Endodermal cell (in vitro differentiated cells): ENCODE data around the gene VAT1. TPM values are rescaled to one million over a fixed set of nuclear protein-coding genes. Genes with fewer than 3 reads are reported as not detected.

Experiments
- DNase-seq: peaks from one replicate; pipeline ENCODE4 v3.0.0-alpha.2; 2017
- H3K27ac ChIP-seq: 2 replicates; pipeline ENCODE4 v1.5.1; 2013; ENCODE audit warnings: mild to moderate bottlenecking, low read depth, low read length, moderate library complexity
- H3K27me3 ChIP-seq: 2 replicates; pipeline ENCODE4 v1.6.1; 2013; ENCODE audit warnings: mild to moderate bottlenecking, low read length, moderate library complexity; ENCODE audit not compliant: insufficient read depth, control insufficient read depth, poor library complexity, severe bottlenecking
- H3K36me3 ChIP-seq: 2 replicates; pipeline ENCODE4 v1.7.0; 2013; ENCODE audit warnings: mild to moderate bottlenecking, low read length, moderate library complexity; ENCODE audit not compliant: control insufficient read depth, insufficient read depth
- H3K4me1 ChIP-seq: one replicate; pipeline ENCODE4 v1.7.0; 2013; ENCODE audit warnings: low read length; ENCODE audit not compliant: control insufficient read depth, insufficient read depth
- H3K4me3 ChIP-seq: 2 replicates; pipeline ENCODE4 v1.5.1; 2013; ENCODE audit warnings: mild to moderate bottlenecking, low read length, moderate library complexity
- H3K9ac ChIP-seq: 2 replicates; pipeline ENCODE4 v1.6.1; 2013; ENCODE audit warnings: mild to moderate bottlenecking, low read length, moderate library complexity; ENCODE audit not compliant: poor library complexity, severe bottlenecking; ENCODE audit errors: extremely low read depth
- H3K9me3 ChIP-seq: 2 replicates; pipeline ENCODE4 v1.6.1; 2013; ENCODE audit warnings: mild to moderate bottlenecking, low read length, moderate library complexity; ENCODE audit not compliant: control insufficient read depth
- H3K27ac Mint-ChIP-seq: 2 replicates; pipeline ENCODE4 v1.8.0; 2020; ENCODE audit warnings: mixed read lengths
- H3K27me3 Mint-ChIP-seq: 2 replicates; pipeline ENCODE4 v1.8.0; 2021; ENCODE audit warnings: mild to moderate bottlenecking, mixed read lengths; ENCODE audit not compliant: insufficient read depth
- H3K36me3 Mint-ChIP-seq: 2 replicates; pipeline ENCODE4 v1.8.0; 2020; ENCODE audit warnings: low read depth, mixed read lengths
- H3K4me1 Mint-ChIP-seq: 2 replicates; pipeline ENCODE4 v1.8.0; 2020; ENCODE audit warnings: mixed read lengths
- H3K4me3 Mint-ChIP-seq: 2 replicates; pipeline ENCODE4 v1.8.0; 2020; ENCODE audit warnings: mild to moderate bottlenecking, moderate library complexity, mixed read lengths
- H3K9me3 Mint-ChIP-seq: 2 replicates; pipeline ENCODE4 v1.8.0; 2020; ENCODE audit warnings: mild to moderate bottlenecking, mixed read lengths
- CTCF ChIP-seq: fragments of 200-600 bp; sonication (generic); conservative IDR thresholded peaks from 2 replicates; pipeline ENCODE4 v1.5.0; 2021; ENCODE audit warnings: antibody characterized with exemption, mild to moderate bottlenecking
- WGBS, 2 experiments: methylation state at CpG; one replicate each; pipeline versions ENCODE4 v1.1.5 to v1.1.7; 2013; ENCODE audit warnings: missing lambda C conversion rate in 2 of 2, mixed read lengths in 1 of 2; ENCODE audit not compliant: insufficient coverage in 1 of 2, insufficient read length in 1 of 2; 5-methylcytosine and 5-hydroxymethylcytosine counted together
- total RNA-seq, 2 donors: library from RNA; stranded (reverse); fragmentation: NEBNext Ultra II Directional in 1 of 2; extraction: Animal tissue kit (Norgen Biotek cat#: 25700) in 1 of 2; gene quantifications; 2 replicates in 1 of 2; 3 replicates in 1 of 2; pipeline ENCODE4 v1.2.1, GENCODE V29; 2021

VAT1 gene
- total RNA-seq, 2 donors from 2014 or later, result 306 to 402 TPM

GRCh38 chr17:43018932-43019331 lies 3.3 kb downstream of the VAT1 start:
- peaks cover 49% of the 10 kb centered on the region for H3K36me3 Mint-ChIP-seq
- no peak for DNase-seq
- peaks cover 53% of the 10 kb centered on the region for H3K36me3 ChIP-seq
- no peak overlapping the region for H3K4me3 Mint-ChIP-seq
- no peaks in the 10 kb centered on the region for H3K27me3 Mint-ChIP-seq
- peaks cover 31% of the 10 kb centered on the region for H3K4me1 Mint-ChIP-seq
- no peak overlapping the region for H3K9ac ChIP-seq
- no peak overlapping the region for H3K4me3 ChIP-seq
- no peak overlapping the region for H3K27ac Mint-ChIP-seq
- H3K9me3 ChIP-seq, result no peaks in the 10 kb centered on the region
- no peaks in the 10 kb centered on the region for H3K9me3 Mint-ChIP-seq
- no peak for TF ChIP-seq CTCF
- WGBS, 2 experiments, result 89 to 96% methylated on average over 4 of the region's 4 CpGs
- no peaks in the 10 kb centered on the region for H3K27me3 ChIP-seq
- H3K27ac ChIP-seq, result peak overlapping the region; percentile 74
- peaks cover 12% of the 10 kb centered on the region for H3K4me1 ChIP-seq

- Histone ChIP-seq H3K9ac (no peak overlapping the region), H3K9me3 (no peaks in the 10 kb centered on the region), H3K4me1 (peaks cover 12% of the 10 kb centered on the region), H3K27ac (peak overlapping the region; percentile 74), H3K4me3 (no peak overlapping the region), H3K36me3 (peaks cover 53% of the 10 kb centered on the region), H3K27me3 (no peaks in the 10 kb centered on the region)
- Mint-ChIP-seq H3K27me3 (no peaks in the 10 kb centered on the region), H3K4me3 (no peak overlapping the region), H3K27ac (no peak overlapping the region), H3K9me3 (no peaks in the 10 kb centered on the region), H3K4me1 (peaks cover 31% of the 10 kb centered on the region), H3K36me3 (peaks cover 49% of the 10 kb centered on the region)
- peak; percentile 73 for DNase-seq
- 90 to 91% methylated on average over 10 to 19 of the region's 19 CpGs for WGBS, 2 experiments
- no peak for TF ChIP-seq CTCF
Measured at GRCh38 chr17:43018008-43018853, 4.0 kb downstream of the VAT1 start.

- TF ChIP-seq CTCF, result no peak
- peaks cover 53% of the 10 kb centered on the region for H3K36me3 ChIP-seq
- peaks cover 12% of the 10 kb centered on the region for H3K4me1 ChIP-seq
- H3K27me3 ChIP-seq, result no peaks in the 10 kb centered on the region
- no peaks in the 10 kb centered on the region for H3K9me3 Mint-ChIP-seq
- H3K9me3 ChIP-seq, result no peaks in the 10 kb centered on the region
- H3K4me3 Mint-ChIP-seq, result no peak overlapping the region
- H3K27ac Mint-ChIP-seq, result no peak overlapping the region
- peak; percentile 45 for DNase-seq
- 97% methylated on average over 7 of the region's 7 CpGs; no CpG with 5 or more reads in 1 of the 2 experiments for WGBS, 2 experiments
- peaks cover 49% of the 10 kb centered on the region for H3K36me3 Mint-ChIP-seq
- H3K27me3 Mint-ChIP-seq, result no peaks in the 10 kb centered on the region
- H3K4me3 ChIP-seq, result no peak overlapping the region
- no peak overlapping the region for H3K9ac ChIP-seq
- no peak overlapping the region for H3K27ac ChIP-seq
- H3K4me1 Mint-ChIP-seq, result peaks cover 31% of the 10 kb centered on the region
Measured at GRCh38 chr17:43016216-43016615, 6.0 kb downstream of the VAT1 start.
